ENCODE results near the gene CCDC18.

Gene CCDC18

DNA sequence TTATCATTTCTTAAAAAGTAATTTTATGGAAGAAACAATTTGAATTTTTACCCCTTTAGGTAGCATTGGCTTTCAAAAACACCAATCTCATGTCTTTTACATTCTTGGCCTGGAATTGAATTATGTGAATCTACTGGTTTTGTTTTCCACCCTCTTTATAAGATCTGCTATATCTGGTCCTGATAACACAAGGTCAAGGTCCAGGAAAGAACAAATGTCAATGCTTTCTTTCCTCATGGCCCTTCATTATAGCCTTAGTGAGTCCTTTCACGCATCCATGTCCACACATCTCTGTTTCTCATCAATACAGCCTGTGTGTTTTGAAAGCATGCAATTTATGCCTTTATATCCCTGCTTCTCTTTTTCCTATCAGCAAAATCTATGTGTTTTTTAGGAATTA, 141.2 kb downstream of the CCDC18 start:
- DNase-seq: no peak

DNA sequence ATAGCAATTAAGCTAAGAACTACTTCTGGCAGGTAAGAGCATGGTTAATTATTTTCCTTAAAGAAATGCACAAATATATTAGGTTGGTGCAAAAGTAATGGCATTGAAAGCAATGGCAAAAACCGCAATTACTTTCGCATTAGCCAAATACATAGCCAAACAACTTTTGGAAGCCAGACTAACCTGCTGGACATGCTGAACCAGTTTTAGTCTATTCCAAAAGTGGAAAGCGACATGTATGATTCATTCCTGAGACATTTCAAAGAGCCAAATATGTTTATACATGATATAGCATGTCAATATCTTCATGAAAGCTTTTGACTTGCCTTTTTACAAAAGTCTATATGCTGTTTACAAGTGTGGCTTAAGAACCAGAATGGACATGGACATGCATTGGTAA, 141.8 kb downstream of the CCDC18 start:
- no peak for DNase-seq

DNA sequence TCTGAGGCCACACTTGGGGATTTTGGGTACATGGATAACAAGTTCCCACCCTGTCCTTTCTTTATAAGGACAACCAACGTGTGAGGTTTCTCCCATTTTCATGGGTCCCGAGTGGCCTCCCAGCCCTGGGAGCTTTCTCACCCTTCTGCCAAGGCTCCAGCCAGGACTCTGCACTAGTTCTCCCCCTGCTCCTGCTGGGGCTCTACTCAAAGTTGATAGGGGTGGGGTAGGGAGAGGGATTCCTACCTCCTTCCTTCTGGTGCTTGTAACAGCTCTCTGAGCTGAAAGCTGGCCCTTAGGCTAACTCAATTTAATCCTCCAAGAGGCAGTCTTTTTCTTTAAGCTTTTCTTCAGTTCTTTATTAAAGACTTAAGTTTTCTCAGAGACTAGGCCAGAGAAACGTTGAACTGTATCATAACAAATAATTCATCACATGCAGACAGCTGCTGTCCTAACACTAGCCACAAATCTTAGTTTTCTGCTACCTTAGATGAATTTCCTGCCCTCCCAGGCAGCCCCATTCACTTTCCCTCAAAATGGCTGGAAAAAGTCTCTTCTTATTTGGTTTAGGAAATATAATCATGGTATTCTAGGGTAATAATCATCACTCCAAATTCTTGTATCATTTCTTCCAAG, 142.8 kb downstream of the CCDC18 start:
- DNase-seq: no peak

DNA sequence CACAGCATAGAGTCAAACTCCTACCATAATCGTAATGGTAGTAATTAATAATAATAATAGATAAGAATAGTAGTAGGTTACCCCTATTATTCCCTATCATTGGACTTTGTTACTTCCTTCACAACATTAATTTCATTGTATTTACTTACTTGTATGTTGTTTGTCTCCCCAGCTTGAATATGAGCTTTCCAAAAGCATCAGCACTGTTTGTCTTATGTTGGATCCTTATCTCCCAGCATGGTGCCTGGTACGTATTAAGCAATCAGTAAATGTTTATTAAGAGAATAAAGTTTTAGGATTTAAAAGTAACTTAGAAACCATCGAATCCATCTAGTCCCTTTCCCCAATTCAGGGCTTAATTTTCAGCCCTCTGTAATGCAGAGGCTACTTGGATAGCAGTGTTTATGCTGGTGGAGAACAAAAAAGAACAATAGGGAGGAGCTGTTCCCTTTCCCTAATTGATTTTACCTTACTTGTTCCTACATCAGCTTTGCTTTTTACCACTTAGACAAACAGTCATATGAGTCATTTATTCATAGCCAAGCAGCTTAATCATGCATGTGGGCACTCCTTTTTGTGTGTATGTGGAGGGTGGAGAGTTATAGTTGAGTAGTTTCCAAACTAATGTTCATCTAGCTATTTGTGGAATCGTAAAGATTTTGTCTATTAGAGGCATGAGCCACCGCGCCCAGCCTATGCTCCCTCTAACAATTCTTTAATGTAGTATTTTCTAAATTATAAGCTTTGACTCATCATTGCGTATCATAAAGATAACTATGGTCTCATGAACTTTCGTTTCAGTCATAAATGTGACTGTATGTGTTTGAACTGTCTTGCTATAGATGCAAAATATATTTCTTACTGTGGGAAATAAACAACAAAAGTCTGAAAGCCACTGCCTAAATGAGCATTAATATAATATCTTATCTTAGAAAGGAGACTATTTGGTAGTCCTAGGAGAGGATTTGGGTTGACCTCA, 144.3 kb downstream of the CCDC18 start:
- DNase-seq: no peak

All from NCI-H2029 treated with DMSO at 0.1 percent for 48 hours (cell line).